ENCODE data around the gene PCDHGB4.
"Not testable (repeated sequence)": the region's sequence is repeated elsewhere in the genome, so short reads cannot be mapped to it uniquely, and the experiment has no call there.

Gene PCDHGB4

GRCh38 chr5:141431286-141431685, 43.8 kb downstream of the PCDHGB4 start:
- TF ChIP-seq EZH2 (IDR thresholded peaks at IDR 0.05; ENCODE audit: borderline replicate concordance, low read depth, low read length, severe bottlenecking) (no peak), CTCF (IDR thresholded peaks at IDR 0.05; ENCODE audit: borderline replicate concordance, extremely low read depth, low read length, poor library complexity, severe bottlenecking) (no peak)
- Histone ChIP-seq H3K9ac (ENCODE audit: low read depth, low read length) (no peak overlapping the region), H3K4me1 (ENCODE audit: insufficient read depth, low read length) (no peaks in the 10 kb centered on the region), H3K4me2 (ENCODE audit: insufficient read depth, low read length) (no peak overlapping the region), H3K36me3 (ENCODE audit: insufficient read depth, low read length) (no peaks in the 10 kb centered on the region), H3K4me3 (ENCODE audit: low read depth in 1 of 2, low read length in 2 of 2) (no peak overlapping the region), H3K9me3 (ENCODE audit: insufficient read depth, low read length, severe bottlenecking) (no peaks in the 10 kb centered on the region), H3K79me2 (ENCODE audit: insufficient read depth, low read length) (no peaks in the 10 kb centered on the region), H2AFZ (ENCODE audit: low read depth, low read length) (no peak overlapping the region), H3K27ac (ENCODE audit: low read length) (no peak overlapping the region), H3K27me3 (ENCODE audit: insufficient read depth, low read length, poor library complexity) (peaks cover 3% of the 10 kb centered on the region), H4K20me1 (ENCODE audit: insufficient read depth, low read length) (no peaks in the 10 kb centered on the region)
- ATAC-seq (ENCODE audit: insufficient read depth, low read depth) (no peak), DNase-seq (no peak)

GRCh38 chr5:141432308-141432707, 44.8 kb downstream of the PCDHGB4 start:
- not testable (repeated sequence) for H3K79me2 ChIP-seq (ENCODE audit: insufficient read depth, low read length); H3K36me3 ChIP-seq (ENCODE audit: insufficient read depth, low read length); H3K9me3 ChIP-seq (ENCODE audit: insufficient read depth, low read length, severe bottlenecking); H3K9ac ChIP-seq (ENCODE audit: low read depth, low read length); H3K4me3 ChIP-seq (ENCODE audit: low read depth in 1 of 2, low read length in 2 of 2); H3K27me3 ChIP-seq (ENCODE audit: insufficient read depth, low read length, poor library complexity); H3K27ac ChIP-seq (ENCODE audit: low read length); H3K4me2 ChIP-seq (ENCODE audit: insufficient read depth, low read length); H2AFZ ChIP-seq (ENCODE audit: low read depth, low read length); H4K20me1 ChIP-seq (ENCODE audit: insufficient read depth, low read length); DNase-seq; ATAC-seq (ENCODE audit: insufficient read depth, low read depth); H3K4me1 ChIP-seq (ENCODE audit: insufficient read depth, low read length)

GRCh38 chr5:141432726-141433125, 45.2 kb downstream of the PCDHGB4 start:
- not testable (repeated sequence) for H3K9ac ChIP-seq (ENCODE audit: low read depth, low read length); H3K4me2 ChIP-seq (ENCODE audit: insufficient read depth, low read length); H3K79me2 ChIP-seq (ENCODE audit: insufficient read depth, low read length)

GRCh38 chr5:141434006-141434405, 46.5 kb downstream of the PCDHGB4 start:
- H3K4me1 ChIP-seq (ENCODE audit: insufficient read depth, low read length), result no peaks in the 10 kb centered on the region
- DNase-seq (no peak), ATAC-seq (ENCODE audit: insufficient read depth, low read depth) (no peak)
- no peaks in the 10 kb centered on the region for H4K20me1 ChIP-seq (ENCODE audit: insufficient read depth, low read length)
- no peaks in the 10 kb centered on the region for H3K9me3 ChIP-seq (ENCODE audit: insufficient read depth, low read length, severe bottlenecking)
- peaks cover 3% of the 10 kb centered on the region for H3K27me3 ChIP-seq (ENCODE audit: insufficient read depth, low read length, poor library complexity)
- no peak for TF ChIP-seq EZH2 (IDR thresholded peaks at IDR 0.05; ENCODE audit: borderline replicate concordance, low read depth, low read length, severe bottlenecking)
- no peak for TF ChIP-seq CTCF (IDR thresholded peaks at IDR 0.05; ENCODE audit: borderline replicate concordance, extremely low read depth, low read length, poor library complexity, severe bottlenecking)
- no peaks in the 10 kb centered on the region for H3K79me2 ChIP-seq (ENCODE audit: insufficient read depth, low read length)
- no peak overlapping the region for H3K4me3 ChIP-seq (ENCODE audit: low read depth in 1 of 2, low read length in 2 of 2)
- no peak overlapping the region for H3K27ac ChIP-seq (ENCODE audit: low read length)
- no peak overlapping the region for H3K9ac ChIP-seq (ENCODE audit: low read depth, low read length)
- no peaks in the 10 kb centered on the region for H3K36me3 ChIP-seq (ENCODE audit: insufficient read depth, low read length)
- H2AFZ ChIP-seq (ENCODE audit: low read depth, low read length), result no peak overlapping the region
- H3K4me2 ChIP-seq (ENCODE audit: insufficient read depth, low read length), result no peak overlapping the region

More at GRCh38 chr5:141432726-141433125, 45.2 kb downstream of the PCDHGB4 start:
- not testable (repeated sequence) for H3K4me1 ChIP-seq (ENCODE audit: insufficient read depth, low read length); H2AFZ ChIP-seq (ENCODE audit: low read depth, low read length); H3K27ac ChIP-seq (ENCODE audit: low read length); H3K4me3 ChIP-seq (ENCODE audit: low read depth in 1 of 2, low read length in 2 of 2); DNase-seq; H3K9me3 ChIP-seq (ENCODE audit: insufficient read depth, low read length, severe bottlenecking); H3K27me3 ChIP-seq (ENCODE audit: insufficient read depth, low read length, poor library complexity); H3K36me3 ChIP-seq (ENCODE audit: insufficient read depth, low read length); H4K20me1 ChIP-seq (ENCODE audit: insufficient read depth, low read length); ATAC-seq (ENCODE audit: insufficient read depth, low read depth)

Measured in DND-41 (cell line).